ENCODE data around the gene SPINT1. TPM values are rescaled to one million over a fixed set of nuclear protein-coding genes. Genes with fewer than 3 reads are reported as not detected.

SPINT1 gene
- total RNA-seq, 1 donor from 2014 or later, result 4.0 TPM

DNA sequence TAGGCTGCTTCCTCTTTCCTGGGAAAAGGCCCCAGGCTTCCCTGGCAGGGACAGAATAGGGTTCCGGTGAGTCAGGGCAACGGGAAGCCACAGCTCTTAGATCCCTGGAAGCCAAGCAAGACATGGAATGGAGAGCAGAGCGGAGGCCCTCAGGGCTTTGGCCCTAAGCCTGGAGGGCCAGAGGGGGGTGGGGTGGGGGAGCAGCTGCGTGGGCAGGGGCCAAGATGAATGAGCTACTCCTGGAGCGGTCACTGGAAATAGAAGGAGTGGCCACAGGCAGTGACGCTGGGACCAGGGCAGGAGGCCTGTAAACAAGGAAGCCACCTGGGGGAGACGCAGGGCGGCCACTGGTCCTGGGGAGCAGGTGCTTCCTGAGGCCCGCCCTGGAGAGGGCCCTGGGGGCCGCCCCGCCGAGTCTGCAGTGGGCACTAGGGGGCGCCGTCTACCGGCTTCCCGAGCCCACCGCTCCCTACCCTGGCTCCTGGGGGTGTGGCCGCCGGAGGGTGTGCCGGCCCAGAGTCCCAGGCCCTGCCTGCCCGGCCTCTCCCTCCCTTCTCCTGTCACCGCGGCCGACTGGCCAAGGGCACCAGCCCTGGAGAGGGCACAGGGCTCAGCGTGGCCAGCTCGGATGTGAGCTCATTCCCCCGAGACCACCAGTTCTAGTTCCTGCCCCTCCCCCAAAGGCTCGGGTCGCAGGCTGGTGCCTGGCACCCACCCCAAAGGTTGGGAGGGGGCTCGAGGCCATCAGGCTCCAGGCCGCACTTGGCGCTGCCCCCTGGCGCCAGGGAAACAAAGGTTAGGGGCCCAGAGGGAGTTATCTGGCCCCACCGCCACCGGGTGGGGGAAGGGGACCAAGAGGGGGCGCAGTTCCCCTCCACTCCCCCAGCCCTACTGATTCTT, 62.5 kb downstream of the SPINT1 start:
- DNase-seq (ENCODE audit: low spot score) (peak; percentile 89), ATAC-seq (peak; percentile 86)
- intact Hi-C loops (cut with DNase I), result loop anchor here (10.0 kb wide), 1 partner anchor 278 kb away; no protein-coding TSS in a partner anchor

DNA sequence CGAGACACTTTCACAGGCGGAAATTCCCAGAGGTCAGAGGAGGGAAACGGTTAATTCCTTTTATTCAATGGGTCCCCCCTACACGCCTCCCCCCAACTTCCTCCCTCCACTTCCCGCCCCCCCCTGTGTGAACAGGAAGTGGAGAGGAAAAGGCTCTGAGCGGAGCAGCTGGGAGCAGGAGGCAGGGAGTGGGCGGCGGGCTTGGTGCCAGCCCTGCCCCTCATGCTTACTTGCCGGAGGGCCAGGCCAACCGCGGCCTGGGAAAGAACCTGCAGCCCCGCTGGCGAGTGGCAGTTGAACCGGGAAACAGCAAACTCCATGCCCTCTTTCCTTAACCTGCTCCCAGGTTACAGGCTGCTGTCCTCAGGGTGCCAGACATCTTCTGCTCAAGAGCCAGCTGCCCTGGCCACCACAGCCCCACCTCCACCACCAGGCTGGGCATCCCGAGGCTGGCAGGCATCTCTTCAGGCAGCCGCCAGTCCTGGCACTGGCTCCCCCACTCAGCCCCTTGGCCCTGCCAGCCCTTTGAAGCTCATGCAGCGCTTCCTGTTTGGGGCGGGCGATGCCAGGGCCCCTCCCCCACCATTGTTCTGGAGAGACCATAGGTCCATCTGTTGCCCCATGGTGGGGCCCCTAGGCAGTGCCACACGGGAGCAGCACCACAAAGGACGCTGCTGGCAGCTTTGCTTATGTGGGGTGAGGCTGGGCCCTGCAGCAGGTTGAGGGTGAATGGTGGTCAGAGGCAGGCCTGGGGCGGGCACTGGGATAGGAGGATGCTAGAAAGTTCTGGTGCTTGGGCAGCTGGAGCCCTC, 63.3 kb downstream of the SPINT1 start:
- intact Hi-C loops (cut with DNase I), result loop anchor here (10.0 kb wide), 1 partner anchor 278 kb away; no protein-coding TSS in a partner anchor
- ATAC-seq, result peak; percentile 40
- no peak for DNase-seq (ENCODE audit: low spot score)

Other genes starting within 250 kb of the SPINT1 start
- gene KNL1, start 249.8 kb upstream of the SPINT1 start, total RNA-seq, result 0.89 TPM
- 0.53 TPM for gene RAD51, start 148.9 kb upstream of the SPINT1 start, total RNA-seq
- 38.3 TPM for gene RMDN3, start 88.8 kb upstream of the SPINT1 start, total RNA-seq
- gene GCHFR, start 80.0 kb upstream of the SPINT1 start, total RNA-seq, result 9.8 TPM
- 0.49 TPM for gene C15orf62, start 74.1 kb upstream of the SPINT1 start, total RNA-seq
- gene ZFYVE19, start 37.0 kb upstream of the SPINT1 start, total RNA-seq, result 24.9 TPM
- 36.2 TPM for gene DNAJC17, start 36.6 kb upstream of the SPINT1 start, total RNA-seq
- gene PPP1R14D, start 15.3 kb upstream of the SPINT1 start, total RNA-seq, result not detected
- gene RHOV, start 30.2 kb downstream of the SPINT1 start, total RNA-seq, result 0.22 TPM
- 17.3 TPM for gene VPS18, start 50.4 kb downstream of the SPINT1 start, total RNA-seq
- gene DLL4, start 85.3 kb downstream of the SPINT1 start, total RNA-seq, result 33.3 TPM
- 0.58 TPM for gene CHAC1, start 109.4 kb downstream of the SPINT1 start, total RNA-seq

All from sciatic nerve (tissue), 2 donors.